ENCODE data around the gene OR51V1. TPM values are rescaled to one million over a fixed set of nuclear protein-coding genes. Genes with fewer than 3 reads are reported as not detected.

The OR51V1 gene
- polyA plus RNA-seq, 1 experiment: not detected

DNA sequence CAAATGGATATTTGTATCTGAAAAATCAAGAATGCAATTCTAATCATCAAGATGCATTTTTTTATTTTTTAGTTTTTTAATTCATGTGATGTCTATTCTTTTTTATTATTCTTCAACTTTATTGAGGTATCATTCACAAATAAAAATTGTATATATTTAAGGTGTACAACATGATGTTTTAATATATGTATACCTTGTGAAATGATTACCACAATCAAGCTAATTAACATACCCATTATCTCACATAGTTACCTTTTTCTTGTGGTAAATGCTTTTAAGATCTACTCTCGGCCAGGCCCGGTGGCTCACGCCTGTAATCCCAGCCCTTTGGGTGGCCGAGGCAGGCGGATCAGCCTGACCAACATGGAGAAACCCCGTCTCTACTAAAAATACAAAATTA lies 22.7 kb upstream of the OR51V1 start:
- DNase-seq (ENCODE audit: low read depth, low spot score): no peak
- CTCF ChIA-PET: interaction anchor here (1.1 kb wide), 1 partner anchor 99 kb away, joined by 3 read pairs; no protein-coding TSS in a partner anchor
- TF ChIP-seq, protein P1, sequence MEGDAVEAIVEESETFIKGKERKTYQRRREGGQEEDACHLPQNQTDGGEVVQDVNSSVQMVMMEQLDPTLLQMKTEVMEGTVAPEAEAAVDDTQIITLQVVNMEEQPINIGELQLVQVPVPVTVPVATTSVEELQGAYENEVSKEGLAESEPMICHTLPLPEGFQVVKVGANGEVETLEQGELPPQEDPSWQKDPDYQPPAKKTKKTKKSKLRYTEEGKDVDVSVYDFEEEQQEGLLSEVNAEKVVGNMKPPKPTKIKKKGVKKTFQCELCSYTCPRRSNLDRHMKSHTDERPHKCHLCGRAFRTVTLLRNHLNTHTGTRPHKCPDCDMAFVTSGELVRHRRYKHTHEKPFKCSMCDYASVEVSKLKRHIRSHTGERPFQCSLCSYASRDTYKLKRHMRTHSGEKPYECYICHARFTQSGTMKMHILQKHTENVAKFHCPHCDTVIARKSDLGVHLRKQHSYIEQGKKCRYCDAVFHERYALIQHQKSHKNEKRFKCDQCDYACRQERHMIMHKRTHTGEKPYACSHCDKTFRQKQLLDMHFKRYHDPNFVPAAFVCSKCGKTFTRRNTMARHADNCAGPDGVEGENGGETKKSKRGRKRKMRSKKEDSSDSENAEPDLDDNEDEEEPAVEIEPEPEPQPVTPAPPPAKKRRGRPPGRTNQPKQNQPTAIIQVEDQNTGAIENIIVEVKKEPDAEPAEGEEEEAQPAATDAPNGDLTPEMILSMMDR (IDR thresholded peaks at IDR 0.05; ENCODE audit: low read depth, low read length): no peak
- no peak overlapping the region for H3K27ac ChIP-seq (ENCODE audit: low read depth, low read length)
- H3K9me3 ChIP-seq (ENCODE audit: control insufficient read depth, insufficient read depth, low read length): peaks cover 7% of the 10 kb centered on the region
- POLR2A ChIA-PET: no interaction called here
- H3K4me3 ChIP-seq (ENCODE audit: low read depth, low read length): no peak overlapping the region
- no peaks in the 10 kb centered on the region for H3K27me3 ChIP-seq (ENCODE audit: control insufficient read depth, insufficient read depth, low read length)

DNA sequence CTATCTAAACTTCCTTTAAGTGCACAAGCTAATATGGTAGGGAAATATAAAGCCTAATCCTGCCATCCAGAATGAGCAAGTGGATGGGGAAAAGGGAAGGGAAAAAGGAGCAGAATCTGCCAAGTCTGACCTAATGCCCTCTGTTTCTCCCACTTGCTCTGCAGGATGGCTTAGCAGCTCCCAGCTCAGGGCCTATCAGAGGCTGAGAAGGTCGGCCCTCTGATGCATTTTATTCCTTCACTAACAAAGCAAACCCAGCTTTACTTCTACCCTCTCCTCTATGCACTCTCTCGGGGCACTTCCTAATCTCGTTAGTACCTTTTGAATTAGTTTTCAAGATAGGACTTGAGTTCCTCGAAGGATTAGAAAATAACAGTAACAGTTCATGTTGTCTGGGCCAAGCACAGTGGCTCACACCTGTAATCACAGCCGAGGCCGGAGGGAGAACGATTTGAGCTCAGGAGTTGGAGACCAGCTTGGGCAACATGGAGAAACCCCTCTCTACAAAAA lies 9.9 kb upstream of the OR51V1 start:
- no peak for DNase-seq (ENCODE audit: low read depth, low spot score)
- Histone ChIP-seq H3K27ac (ENCODE audit: low read depth, low read length) (no peak overlapping the region), H3K9me3 (ENCODE audit: control insufficient read depth, insufficient read depth, low read length) (no peaks in the 10 kb centered on the region), H3K4me3 (ENCODE audit: low read depth, low read length) (no peak overlapping the region), H3K27me3 (ENCODE audit: control insufficient read depth, insufficient read depth, low read length) (no peaks in the 10 kb centered on the region)
- POLR2A ChIA-PET: interaction anchor here (0.7 kb wide), 1 partner anchor 175 kb away, joined by 3 read pairs; no protein-coding TSS in a partner anchor
- CTCF ChIA-PET: interaction anchor here (1.1 to 3.6 kb wide), 2 partner anchors 80 to 87 kb away, joined by 4 to 13 read pairs; no protein-coding TSS in a partner anchor
- TF ChIP-seq, protein P1 (IDR thresholded peaks at IDR 0.05; ENCODE audit: low read depth, low read length): no peak

DNA sequence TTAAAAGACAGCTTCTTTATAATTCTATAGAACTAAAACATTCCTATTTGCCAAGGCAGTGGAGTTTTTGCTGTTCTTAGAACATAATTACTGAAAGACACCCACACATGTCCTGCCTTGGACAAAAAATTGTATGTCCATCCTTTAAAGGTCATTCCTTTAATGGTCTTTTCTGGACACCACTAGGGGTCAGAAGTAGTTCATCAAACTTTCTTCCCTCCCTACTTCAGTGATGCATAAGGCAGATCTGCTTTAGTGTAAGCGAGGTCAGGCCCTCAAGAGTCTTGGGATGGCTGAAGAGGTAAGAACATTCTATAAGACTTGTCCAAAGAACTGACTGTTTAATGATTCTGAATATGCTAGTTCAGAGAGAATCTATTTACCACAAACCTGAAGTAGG lies 4.3 kb upstream of the OR51V1 start:
- Histone ChIP-seq H3K27ac (ENCODE audit: low read depth, low read length) (no peak overlapping the region), H3K4me3 (ENCODE audit: low read depth, low read length) (no peak overlapping the region), H3K27me3 (ENCODE audit: control insufficient read depth, insufficient read depth, low read length) (no peaks in the 10 kb centered on the region), H3K9me3 (ENCODE audit: control insufficient read depth, insufficient read depth, low read length) (no peaks in the 10 kb centered on the region)
- ChIA-PET POLR2A (no interaction called here), CTCF (interaction anchor here (0.6 to 6.5 kb wide), 23 partner anchors 10 to 199 kb away, joined by 3 to 63 read pairs (median 4); partner anchors contain the start of gene OR51M1)
- peak; percentile 58 for DNase-seq (ENCODE audit: low read depth, low spot score)
- TF ChIP-seq, protein P1 (IDR thresholded peaks at IDR 0.05; ENCODE audit: low read depth, low read length): peak; percentile 67

DNA sequence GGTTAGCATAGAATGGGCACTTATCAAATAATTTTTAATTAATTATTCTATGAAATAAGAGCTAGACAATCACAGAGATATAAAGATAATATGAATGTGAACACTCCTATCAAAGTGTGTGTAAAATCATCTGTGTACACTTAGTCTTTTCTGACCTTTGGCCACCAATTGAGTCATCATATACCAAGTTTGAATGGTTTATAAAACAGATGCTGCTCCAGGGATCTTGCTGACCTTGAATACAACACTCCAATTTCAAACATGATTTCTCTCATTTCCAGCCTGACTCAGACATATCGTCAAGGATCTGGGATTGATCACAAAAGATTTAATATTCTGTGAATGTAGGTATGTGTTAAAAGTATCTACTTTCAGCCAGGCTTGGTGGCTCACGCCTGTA lies 2.9 kb upstream of the OR51V1 start:
- TF ChIP-seq, protein P1 (IDR thresholded peaks at IDR 0.05; ENCODE audit: low read depth, low read length): no peak
- CTCF ChIA-PET: interaction anchor here (0.8 to 6.5 kb wide), 8 partner anchors 10 to 178 kb away, joined by 3 to 63 read pairs (median 5); no protein-coding TSS in a partner anchor

DNA sequence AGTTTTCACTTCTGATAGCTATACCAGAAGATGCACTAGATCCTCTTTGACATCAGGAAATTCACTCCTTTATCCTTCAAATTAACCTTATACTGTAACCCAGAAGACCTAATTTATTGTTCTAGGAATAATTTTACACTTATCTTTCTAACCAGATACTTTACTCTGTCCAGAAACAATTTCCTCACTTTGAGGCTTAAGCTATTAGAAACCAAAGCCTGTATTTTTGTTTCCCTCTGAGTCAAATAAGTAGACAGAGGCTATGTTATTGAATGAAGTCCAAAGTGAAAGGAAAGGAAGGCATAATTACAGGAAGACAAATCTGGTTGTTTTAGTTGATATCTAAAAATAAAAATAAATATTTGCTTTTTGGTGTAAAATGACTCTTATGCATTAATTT lies 2.2 kb downstream of the OR51V1 start:
- ChIA-PET CTCF (interaction anchor here (0.6 to 1.6 kb wide), 6 partner anchors 45 to 570 kb away, joined by 3 to 7 read pairs (median 3); no protein-coding TSS in a partner anchor), POLR2A (no interaction called here)
- no peak for DNase-seq (ENCODE audit: low read depth, low spot score)
- Histone ChIP-seq H3K4me3 (ENCODE audit: low read depth, low read length) (no peak overlapping the region), H3K27ac (ENCODE audit: low read depth, low read length) (no peak overlapping the region), H3K9me3 (ENCODE audit: control insufficient read depth, insufficient read depth, low read length) (no peaks in the 10 kb centered on the region), H3K27me3 (ENCODE audit: control insufficient read depth, insufficient read depth, low read length) (no peaks in the 10 kb centered on the region)
- TF ChIP-seq, protein P1 (IDR thresholded peaks at IDR 0.05; ENCODE audit: low read depth, low read length): no peak

More for the DNA sequence above, 2.9 kb upstream of the OR51V1 start:
- H3K27me3 ChIP-seq (ENCODE audit: control insufficient read depth, insufficient read depth, low read length): no peaks in the 10 kb centered on the region
- H3K9me3 ChIP-seq (ENCODE audit: control insufficient read depth, insufficient read depth, low read length): no peaks in the 10 kb centered on the region
- DNase-seq (ENCODE audit: low read depth, low spot score): no peak
- H3K4me3 ChIP-seq (ENCODE audit: low read depth, low read length): no peak overlapping the region
- no peak overlapping the region for H3K27ac ChIP-seq (ENCODE audit: low read depth, low read length)
- POLR2A ChIA-PET: interaction anchor here (0.7 kb wide), 1 partner anchor 78 kb away, joined by 4 read pairs; no protein-coding TSS in a partner anchor
